GM19452 (cell line): ENCODE measurements around the gene INMT.
"Not testable (repeated sequence)": the region's sequence is repeated elsewhere in the genome, so short reads cannot be mapped to it uniquely, and the experiment has no call there.

Experiments
- ATAC-seq: cut with Tn5 transposase; IDR thresholded peaks from one replicate; pipeline ENCODE4 v1.9.1; 2021; ENCODE audit not compliant: unreplicated experiment

INMT gene

GRCh38 chr7:30751696-30752273, at the start of gene INMT:
Gene INMT, plus strand, starts transcription at chr7:30752135. Its CDS starts 16 bp downstream, at chr7:30752151.
- no peak for ATAC-seq

GRCh38 chr7:30702200-30702599, 49.7 kb upstream of the INMT start:
- ATAC-seq, result no peak

GRCh38 chr7:30703756-30704155, 48.2 kb upstream of the INMT start:
- no peak for ATAC-seq

- ATAC-seq, result no peak
Measured at GRCh38 chr7:30705008-30705407, 46.9 kb upstream of the INMT start.

- ATAC-seq, result no peak
Measured at GRCh38 chr7:30705596-30705995, 46.3 kb upstream of the INMT start.

GRCh38 chr7:30706316-30706715, 45.6 kb upstream of the INMT start:
- ATAC-seq, result no peak

- ATAC-seq, result no peak
Measured at GRCh38 chr7:30706908-30707307, 45.0 kb upstream of the INMT start.

GRCh38 chr7:30707391-30708357, 44.3 kb upstream of the INMT start:
- no peak for ATAC-seq

GRCh38 chr7:30708412-30708811, 43.5 kb upstream of the INMT start:
- no peak for ATAC-seq

GRCh38 chr7:30708983-30709382, 43.0 kb upstream of the INMT start:
- no peak for ATAC-seq

GRCh38 chr7:30709549-30709948, 42.4 kb upstream of the INMT start:
- no peak for ATAC-seq

GRCh38 chr7:30710669-30711068, 41.3 kb upstream of the INMT start:
- ATAC-seq, result no peak

- no peak for ATAC-seq
Measured at GRCh38 chr7:30713392-30713791, 38.5 kb upstream of the INMT start.

- ATAC-seq, result no peak
Measured at GRCh38 chr7:30714129-30714528, 37.8 kb upstream of the INMT start.

GRCh38 chr7:30717181-30717580, 34.8 kb upstream of the INMT start:
- ATAC-seq, result no peak

GRCh38 chr7:30719434-30719833, 32.5 kb upstream of the INMT start:
- ATAC-seq, result not testable (repeated sequence)

GRCh38 chr7:30721211-30721610, 30.7 kb upstream of the INMT start:
- ATAC-seq, result no peak

- no peak for ATAC-seq
Measured at GRCh38 chr7:30722187-30722586, 29.7 kb upstream of the INMT start.

- no peak for ATAC-seq
Measured at GRCh38 chr7:30722671-30723070, 29.3 kb upstream of the INMT start.

- ATAC-seq, result no peak
Measured at GRCh38 chr7:30723776-30724175, 28.2 kb upstream of the INMT start.

GRCh38 chr7:30726296-30727006, 25.5 kb upstream of the INMT start:
- no peak for ATAC-seq
